ENCODE results near the gene C10orf62. TPM values are rescaled to one million over a fixed set of nuclear protein-coding genes. Genes with fewer than 3 reads are reported as not detected.

Gene C10orf62
- total and polyA plus RNA-seq, 2 of the 13 experiments (the other 11 are each of a cell fraction or from before 2014, with no cell fraction given), result 0.61 to 1.6 TPM

GRCh38 chr10:97585439-97585811 lies 4.1 kb upstream of the C10orf62 start (continued):
- TF ChIP-seq HOXA3 (CRISPR knock-in tag; IDR thresholded peaks at IDR 0.05), result 0 out of 2 replicates have a peak, but pooled peaks have one; percentile 9
- TF ChIP-seq ZNF256 (CRISPR knock-in tag; conservative IDR thresholded peaks at IDR 0.05), result 0 out of 2 replicates have a peak, but pooled peaks have one; percentile 4
- 0 out of 2 replicates have a peak, but pooled peaks have one; percentile 6 for TF ChIP-seq ZNF724P (CRISPR knock-in tag; IDR thresholded peaks at IDR 0.05; ENCODE audit: borderline replicate concordance)
- 0 out of 2 replicates have a peak, but pooled peaks have one; percentile 30 for TF ChIP-seq NRL (CRISPR knock-in tag; IDR thresholded peaks at IDR 0.05; ENCODE audit: borderline replicate concordance)
- 0 out of 2 replicates have a peak, but pooled peaks have one; percentile 4 for TF ChIP-seq PHF20 (CRISPR knock-in tag; IDR thresholded peaks at IDR 0.05)
- TF ChIP-seq ZNF264 (CRISPR knock-in tag; IDR thresholded peaks at IDR 0.05), result peak; percentile 32; the same call in 1 of the 2 replicates
- TF ChIP-seq ATF7-NPFF (CRISPR knock-in tag; IDR thresholded peaks at IDR 0.05; ENCODE audit: low read depth), result 0 out of 2 replicates have a peak, but pooled peaks have one; percentile 34
- peak; percentile 12; the same call in 1 of the 2 replicates for TF ChIP-seq ZNF629 (CRISPR knock-in tag; conservative IDR thresholded peaks at IDR 0.05)
- TF ChIP-seq ZFP90 (CRISPR knock-in tag; IDR thresholded peaks at IDR 0.05; ENCODE audit: borderline replicate concordance), result 0 out of 2 replicates have a peak, but pooled peaks have one; percentile 19
- TF ChIP-seq RAD51 (IDR thresholded peaks at IDR 0.05; ENCODE audit: borderline replicate concordance), result 0 out of 2 replicates have a peak, but pooled peaks have one; percentile 1
- no peak for TF ChIP-seq ZBTB39 (CRISPR knock-in tag; IDR thresholded peaks at IDR 0.05)
- 0 out of 2 replicates have a peak, but pooled peaks have one; percentile 2 for TF ChIP-seq ZBTB43 (CRISPR knock-in tag; conservative IDR thresholded peaks at IDR 0.05)
- TF ChIP-seq ZNF879 (CRISPR knock-in tag; IDR thresholded peaks at IDR 0.05), result 0 out of 2 replicates have a peak, but pooled peaks have one; percentile 9
- 0 out of 2 replicates have a peak, but pooled peaks have one; percentile 6 for TF ChIP-seq MYC (CRISPR knock-in tag; IDR thresholded peaks at IDR 0.05; ENCODE audit: borderline replicate concordance)
- no peak for TF ChIP-seq SKI (IDR thresholded peaks at IDR 0.05; ENCODE audit: partially characterized antibody)
- TF ChIP-seq SNAPC4 (CRISPR knock-in tag; IDR thresholded peaks at IDR 0.05), result no peak
- 0 out of 2 replicates have a peak, but pooled peaks have one; percentile 51 for TF ChIP-seq MEIS2 (CRISPR knock-in tag; IDR thresholded peaks at IDR 0.05)
- 0 out of 2 replicates have a peak, but pooled peaks have one; percentile 46 for TF ChIP-seq ZNF740 (CRISPR knock-in tag; IDR thresholded peaks at IDR 0.05)
